GM12892 (cell line): Measurements from ENCODE around the gene PCSK5.

ENCODE experiments used
- POLR2A ChIP-seq: IDR thresholded peaks from 2 replicates; pipeline ENCODE4 v1.6.1; 2011; ENCODE audit warnings: low read depth, low read length, control low read depth
- POLR2AphosphoS5 ChIP-seq: IDR thresholded peaks from 2 replicates; pipeline ENCODE4 v1.6.1; 2011; ENCODE audit warnings: low read depth, low read length, control low read depth
- TAF1 ChIP-seq: IDR thresholded peaks from 2 replicates; pipeline ENCODE4 v1.6.1; 2011; ENCODE audit warnings: low read depth, mild to moderate bottlenecking, control low read depth, low read length, borderline replicate concordance

- TF ChIP-seq POLR2A (no peak), POLR2AphosphoS5 (no peak), TAF1 (no peak)
Measured at GRCh38 chr9:76020652-76021051, 130.2 kb downstream of the PCSK5 start.
